Stimulated activated CD4-positive, alpha-beta T cell treated with anti-CD3 and anti-CD28 coated beads, Interleukin-15, amount 100 ng/mL, for 24 hours (primary cell): Measurements from ENCODE around the gene RAB35.
A peak's percentile ranks its signal among the peaks of the same experiment; 100 is the strongest.

ENCODE experiments used
- DNase-seq: peaks from one replicate; pipeline ENCODE4 v3.0.0-alpha.2; 2020

The RAB35 gene

GRCh38 chr12:120102189-120103043 is 14.1 kb downstream of the RAB35 start:
- no peak for DNase-seq

- no peak for DNase-seq
Measured at GRCh38 chr12:120101617-120102016, 14.9 kb downstream of the RAB35 start.

DNA sequence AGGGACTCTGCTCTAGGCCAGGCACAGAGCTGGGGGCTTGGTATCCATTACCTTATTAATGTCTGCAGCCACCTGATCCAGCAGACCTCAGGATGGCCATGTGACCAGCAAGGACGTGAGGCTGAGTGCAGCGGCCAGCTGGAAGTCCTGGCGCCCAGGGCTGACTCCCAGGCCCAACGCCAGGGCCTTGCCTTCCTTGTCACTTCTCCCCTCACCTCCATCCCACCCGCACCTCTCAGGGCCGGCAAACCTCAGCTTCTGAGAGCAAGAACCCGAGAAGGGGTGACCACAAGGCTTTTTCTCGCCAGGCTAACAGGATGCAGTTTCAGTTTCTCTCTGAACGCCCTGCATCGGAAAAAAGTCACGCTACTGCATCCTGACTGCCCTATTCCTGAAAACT is 15.4 kb downstream of the RAB35 start:
- DNase-seq = no peak

DNA sequence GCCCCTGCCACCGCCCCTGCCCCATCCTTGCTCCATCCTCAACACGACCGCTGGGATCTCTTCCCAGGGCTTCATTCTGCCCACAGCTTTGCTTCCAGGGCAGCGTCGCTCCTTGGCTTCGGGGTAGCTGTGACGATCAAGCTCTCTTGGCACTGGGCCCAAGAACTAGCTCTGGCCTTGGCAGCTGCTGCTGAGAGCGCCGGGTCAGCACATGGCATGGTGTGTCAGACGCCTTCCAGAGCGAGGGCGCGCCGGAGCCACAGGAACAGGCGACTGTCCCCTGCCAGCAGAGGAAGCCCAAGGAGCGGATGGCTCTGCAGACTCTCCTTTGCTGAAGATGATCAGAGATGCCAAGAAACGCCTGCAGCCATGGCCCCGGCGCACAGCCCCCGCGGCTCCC is 15.9 kb downstream of the RAB35 start:
- no peak for DNase-seq

DNA sequence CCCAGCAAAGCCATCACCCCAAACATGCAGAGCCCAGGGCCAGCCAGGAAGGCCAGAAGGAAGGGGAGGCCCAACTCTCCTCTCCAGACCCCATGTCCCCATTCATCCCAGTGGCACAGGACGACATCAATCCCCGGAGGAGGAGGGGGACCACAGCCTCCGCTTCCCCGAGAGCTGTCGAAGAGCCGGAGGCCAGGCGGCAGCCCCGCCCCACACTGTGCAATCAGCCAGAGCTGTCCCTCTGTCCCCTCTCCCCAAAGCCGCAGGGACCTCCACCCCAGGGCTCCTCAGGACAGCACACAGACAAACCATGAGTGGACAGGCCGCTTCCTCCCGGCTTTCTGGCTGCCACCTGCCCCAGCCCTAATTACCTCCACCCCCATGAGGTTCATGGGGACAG is 16.8 kb downstream of the RAB35 start:
- DNase-seq = no peak

DNA sequence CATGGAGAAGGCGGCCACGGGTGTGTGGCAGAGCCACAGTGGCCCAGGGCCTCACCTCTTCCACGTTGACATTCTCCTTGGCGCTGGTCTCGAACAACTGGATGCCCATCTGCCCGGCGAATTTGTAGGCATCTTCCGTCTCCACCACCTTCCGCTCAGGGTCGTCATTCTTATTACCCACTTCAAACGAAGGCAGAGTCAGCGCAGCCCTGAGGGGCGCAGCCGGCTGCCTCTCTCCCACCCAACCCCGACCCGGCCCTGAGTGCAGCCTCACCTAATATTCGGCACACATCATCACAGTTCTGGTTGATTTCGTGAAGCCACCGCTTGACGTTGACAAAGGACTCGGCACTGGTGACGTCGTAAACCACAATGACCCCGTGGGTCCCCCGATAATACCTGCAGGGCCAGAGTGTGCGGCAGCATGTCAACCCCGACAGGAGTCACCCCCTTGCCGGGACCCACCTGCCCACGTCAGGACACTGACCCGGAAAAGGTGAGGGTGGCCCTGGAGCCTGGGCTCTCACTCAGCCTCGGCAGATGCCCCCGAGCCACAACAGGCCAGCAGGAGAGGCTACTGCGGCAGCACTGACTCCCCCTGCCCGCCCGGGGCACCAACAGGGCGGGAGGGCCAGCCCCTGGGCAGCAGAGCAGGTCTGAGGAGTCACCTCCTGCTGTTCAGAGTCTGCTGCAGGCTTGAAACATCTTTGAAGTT is 17.6 kb downstream of the RAB35 start:
- no peak for DNase-seq

- DNase-seq = no peak
Measured at GRCh38 chr12:120096671-120097202, 19.8 kb downstream of the RAB35 start.

GRCh38 chr12:120095736-120096135 is 20.8 kb downstream of the RAB35 start:
- no peak for DNase-seq

- no peak for DNase-seq
Measured at GRCh38 chr12:120095331-120095730, 21.2 kb downstream of the RAB35 start.

DNA sequence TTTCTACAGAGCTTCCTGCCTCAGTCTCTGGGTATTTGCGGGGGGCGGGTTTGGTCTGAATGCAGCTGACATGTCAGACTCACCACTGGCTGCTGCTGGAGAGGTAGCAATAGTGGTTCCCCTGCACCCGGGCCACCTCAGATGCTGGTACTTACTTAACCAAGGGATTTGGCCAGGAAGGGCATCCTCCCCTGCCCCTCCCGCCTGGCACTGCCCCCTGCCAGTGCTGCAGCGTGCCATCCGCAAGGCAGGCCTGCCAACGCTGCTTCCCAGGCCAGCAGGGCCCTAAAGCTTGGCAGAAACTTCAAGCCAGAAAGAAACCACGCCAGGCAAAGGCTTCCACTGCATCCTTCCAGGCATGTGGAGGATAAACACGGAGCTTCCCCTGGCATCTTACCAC is 22.1 kb downstream of the RAB35 start:
- no peak for DNase-seq

GRCh38 chr12:120093592-120094355 is 22.8 kb downstream of the RAB35 start:
- no peak for DNase-seq

- DNase-seq = no peak
Measured at GRCh38 chr12:120093336-120093591, 23.3 kb downstream of the RAB35 start.

GRCh38 chr12:120092551-120093335 is 23.8 kb downstream of the RAB35 start:
- DNase-seq = no peak

- no peak for DNase-seq
Measured at GRCh38 chr12:120091371-120092090, 25.0 kb downstream of the RAB35 start.

- no peak for DNase-seq
Measured at GRCh38 chr12:120090626-120091295, 25.8 kb downstream of the RAB35 start.

- DNase-seq = no peak
Measured at GRCh38 chr12:120090206-120090605, 26.3 kb downstream of the RAB35 start.

DNA sequence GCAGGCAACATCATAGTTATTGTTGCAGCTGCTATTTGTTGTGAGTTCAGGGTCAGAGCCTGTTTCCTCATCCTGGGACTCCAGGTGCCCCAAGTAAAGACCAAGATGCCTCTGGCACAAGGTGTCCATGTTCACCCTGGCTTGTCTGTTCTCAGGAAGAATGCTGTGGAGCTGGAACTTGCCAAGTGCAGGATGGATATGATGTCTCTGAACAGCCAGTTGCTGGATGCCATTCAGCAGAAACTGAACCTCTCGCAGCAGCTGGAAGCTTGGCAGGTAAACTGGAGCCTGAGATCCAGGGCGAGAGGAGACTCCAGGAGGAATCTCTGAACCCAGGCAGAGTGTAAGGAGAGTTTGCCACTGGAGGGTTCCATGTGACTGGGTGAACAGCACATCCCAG is 26.8 kb downstream of the RAB35 start:
- no peak for DNase-seq

GRCh38 chr12:120089105-120089504 is 27.4 kb downstream of the RAB35 start:
- no peak for DNase-seq

DNA sequence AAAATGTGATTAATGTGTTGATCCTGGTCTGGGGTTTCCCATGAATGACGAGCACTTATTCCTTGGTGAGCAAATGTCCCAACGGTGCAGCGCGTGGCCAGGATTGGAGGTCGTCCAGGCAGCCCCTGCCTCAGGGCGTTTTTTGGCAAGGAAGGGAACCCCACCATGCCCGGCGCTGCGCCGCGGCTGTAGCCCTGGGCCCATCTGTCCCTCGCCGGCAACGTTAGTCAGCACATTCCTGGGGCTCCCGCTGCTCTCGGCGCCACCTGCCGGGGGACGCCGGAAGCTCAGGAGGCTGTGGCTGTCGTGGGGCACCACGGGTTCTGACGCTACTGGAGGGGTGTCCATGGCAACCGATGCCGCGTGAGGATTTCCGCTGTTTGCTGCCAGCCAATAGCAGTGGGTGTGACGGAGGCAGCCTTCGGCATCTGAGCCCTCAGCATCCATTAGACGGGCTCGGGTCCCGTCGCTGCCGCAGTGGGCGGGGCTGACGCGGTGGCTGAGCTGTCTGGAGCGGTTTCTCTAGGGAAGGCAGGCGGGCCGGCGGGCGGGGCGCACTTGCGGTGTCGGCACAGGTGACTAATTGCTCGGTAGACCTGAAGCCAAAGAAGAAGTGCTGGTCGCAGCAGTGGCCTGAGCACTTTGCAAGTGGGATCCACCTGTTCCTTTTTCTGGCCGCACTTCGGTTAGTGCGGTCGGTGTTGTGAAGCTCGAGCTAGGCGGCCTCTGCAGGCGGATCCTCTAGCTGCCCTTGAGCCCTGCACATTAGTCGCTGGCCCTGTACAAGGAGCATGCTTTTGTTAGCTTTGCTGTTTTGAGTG is 29.5 kb downstream of the RAB35 start:
- DNase-seq = peak; percentile 100

DNA sequence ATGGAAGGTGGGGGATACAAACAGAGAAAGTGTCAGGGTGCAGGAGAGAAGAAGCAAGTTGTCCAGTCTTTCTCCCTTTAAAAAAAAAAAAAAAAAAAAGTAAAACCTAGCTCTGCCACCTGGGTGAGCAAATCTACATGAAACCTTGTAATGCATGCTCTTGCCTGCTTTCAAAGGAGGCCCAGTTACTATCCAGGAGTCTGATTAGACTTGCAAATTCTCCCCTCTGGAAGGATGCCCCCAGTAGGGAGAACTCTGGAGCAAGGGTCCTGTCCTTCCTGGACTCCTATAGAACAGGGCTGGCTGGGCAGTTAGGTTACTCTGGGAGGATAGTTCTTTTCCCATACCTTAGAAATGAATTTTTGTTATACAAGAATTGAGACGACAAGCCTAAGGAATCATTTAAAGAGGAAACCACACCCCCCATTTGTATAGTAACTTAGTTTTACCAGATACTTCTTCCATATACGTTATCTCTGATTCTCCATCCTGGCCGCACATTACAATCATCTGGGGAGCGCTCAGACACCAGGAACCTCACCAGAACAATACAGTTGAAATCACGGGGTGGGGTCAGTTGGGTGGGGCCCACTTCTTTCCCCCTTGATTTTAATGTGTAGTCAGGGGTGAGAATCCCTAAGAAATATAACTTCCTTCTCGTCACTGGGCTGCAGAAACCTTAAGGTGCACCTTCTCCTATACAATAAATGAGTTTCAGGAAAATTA is 30.5 kb downstream of the RAB35 start:
- no peak for DNase-seq
